ENCODE results near the gene IFRD1. TPM values are rescaled to one million over a fixed set of nuclear protein-coding genes. Genes with fewer than 3 reads are reported as not detected.

Gene IFRD1
- total RNA-seq, 1 donor from 2014 or later = 76.6 TPM

- H3K9me3 Mint-ChIP-seq = no peaks in the 10 kb centered on the region
- H3K4me1 Mint-ChIP-seq = peaks cover 26% of the 10 kb centered on the region
- DNase-seq (ENCODE audit: low read depth, low spot score) = no peak
- no peak overlapping the region for H3K27ac Mint-ChIP-seq (ENCODE audit: unreplicated experiment)
- H3K4me3 Mint-ChIP-seq = no peak overlapping the region
- TF ChIP-seq CTCF (conservative IDR thresholded peaks at IDR 0.05) = no peak
- peaks cover 3% of the 10 kb centered on the region for H3K27me3 Mint-ChIP-seq (ENCODE audit: low read depth)
- H3K36me3 Mint-ChIP-seq (ENCODE audit: low read depth) = no peaks in the 10 kb centered on the region
Observed at GRCh38 chr7:112500619-112501018, 50.4 kb downstream of the IFRD1 start.

GRCh38 chr7:112501801-112502503, 51.7 kb downstream of the IFRD1 start:
- H3K27ac Mint-ChIP-seq (ENCODE audit: unreplicated experiment) = no peak overlapping the region
- H3K36me3 Mint-ChIP-seq (ENCODE audit: low read depth) = no peaks in the 10 kb centered on the region
- peaks cover 25% of the 10 kb centered on the region for H3K4me1 Mint-ChIP-seq
- TF ChIP-seq CTCF (conservative IDR thresholded peaks at IDR 0.05) = no peak
- peaks cover 2% of the 10 kb centered on the region for H3K27me3 Mint-ChIP-seq (ENCODE audit: low read depth)
- H3K9me3 Mint-ChIP-seq = no peaks in the 10 kb centered on the region
- H3K4me3 Mint-ChIP-seq = no peak overlapping the region
- no peak for DNase-seq (ENCODE audit: low read depth, low spot score)

GRCh38 chr7:112502700-112503099, 52.4 kb downstream of the IFRD1 start:
- no peak for TF ChIP-seq CTCF (conservative IDR thresholded peaks at IDR 0.05)
- H3K27me3 Mint-ChIP-seq (ENCODE audit: low read depth) = no peaks in the 10 kb centered on the region

GRCh38 chr7:112503361-112503972, 53.2 kb downstream of the IFRD1 start:
- Mint-ChIP-seq H3K36me3 (ENCODE audit: low read depth) (no peaks in the 10 kb centered on the region), H3K27ac (ENCODE audit: unreplicated experiment) (no peak overlapping the region), H3K9me3 (no peaks in the 10 kb centered on the region), H3K4me3 (no peak overlapping the region), H3K4me1 (peaks cover 25% of the 10 kb centered on the region), H3K27me3 (ENCODE audit: low read depth) (no peaks in the 10 kb centered on the region)
- no peak for DNase-seq (ENCODE audit: low read depth, low spot score)
- TF ChIP-seq CTCF (conservative IDR thresholded peaks at IDR 0.05) = no peak

More at GRCh38 chr7:112502700-112503099, 52.4 kb downstream of the IFRD1 start:
- no peaks in the 10 kb centered on the region for H3K9me3 Mint-ChIP-seq
- H3K4me1 Mint-ChIP-seq = peaks cover 25% of the 10 kb centered on the region
- no peaks in the 10 kb centered on the region for H3K36me3 Mint-ChIP-seq (ENCODE audit: low read depth)
- no peak overlapping the region for H3K4me3 Mint-ChIP-seq
- H3K27ac Mint-ChIP-seq (ENCODE audit: unreplicated experiment) = no peak overlapping the region
- no peak for DNase-seq (ENCODE audit: low read depth, low spot score)

- Mint-ChIP-seq H3K4me1 (peaks cover 25% of the 10 kb centered on the region), H3K27ac (ENCODE audit: unreplicated experiment) (no peak overlapping the region), H3K36me3 (ENCODE audit: low read depth) (no peaks in the 10 kb centered on the region), H3K9me3 (no peaks in the 10 kb centered on the region), H3K4me3 (no peak overlapping the region), H3K27me3 (ENCODE audit: low read depth) (no peaks in the 10 kb centered on the region)
- TF ChIP-seq CTCF (conservative IDR thresholded peaks at IDR 0.05) = no peak
- DNase-seq (ENCODE audit: low read depth, low spot score) = no peak
Observed at GRCh38 chr7:112504093-112504695, 53.9 kb downstream of the IFRD1 start.
